RPMI7951 (cell line): ENCODE data around the gene KANSL1. TPM values are rescaled to one million over a fixed set of nuclear protein-coding genes. Genes with fewer than 3 reads are reported as not detected.
"Not testable (repeated sequence)": the region's sequence is repeated elsewhere in the genome, so short reads cannot be mapped to it uniquely, and the experiment has no call there.

ENCODE experiments used
- DNase-seq: peaks from one replicate; pipeline ENCODE4 v3.0.0-alpha.2; 2012; ENCODE audit warnings: low read depth
- total RNA-seq: library from RNA; depleted of rRNA; stranded (reverse); fragments of >200 nt; shearing (Covaris generic); gene quantifications from 2 replicates; pipeline ENCODE4 v1.2.3, GENCODE V29; 2014; rRNA removed

KANSL1 gene, protein sequence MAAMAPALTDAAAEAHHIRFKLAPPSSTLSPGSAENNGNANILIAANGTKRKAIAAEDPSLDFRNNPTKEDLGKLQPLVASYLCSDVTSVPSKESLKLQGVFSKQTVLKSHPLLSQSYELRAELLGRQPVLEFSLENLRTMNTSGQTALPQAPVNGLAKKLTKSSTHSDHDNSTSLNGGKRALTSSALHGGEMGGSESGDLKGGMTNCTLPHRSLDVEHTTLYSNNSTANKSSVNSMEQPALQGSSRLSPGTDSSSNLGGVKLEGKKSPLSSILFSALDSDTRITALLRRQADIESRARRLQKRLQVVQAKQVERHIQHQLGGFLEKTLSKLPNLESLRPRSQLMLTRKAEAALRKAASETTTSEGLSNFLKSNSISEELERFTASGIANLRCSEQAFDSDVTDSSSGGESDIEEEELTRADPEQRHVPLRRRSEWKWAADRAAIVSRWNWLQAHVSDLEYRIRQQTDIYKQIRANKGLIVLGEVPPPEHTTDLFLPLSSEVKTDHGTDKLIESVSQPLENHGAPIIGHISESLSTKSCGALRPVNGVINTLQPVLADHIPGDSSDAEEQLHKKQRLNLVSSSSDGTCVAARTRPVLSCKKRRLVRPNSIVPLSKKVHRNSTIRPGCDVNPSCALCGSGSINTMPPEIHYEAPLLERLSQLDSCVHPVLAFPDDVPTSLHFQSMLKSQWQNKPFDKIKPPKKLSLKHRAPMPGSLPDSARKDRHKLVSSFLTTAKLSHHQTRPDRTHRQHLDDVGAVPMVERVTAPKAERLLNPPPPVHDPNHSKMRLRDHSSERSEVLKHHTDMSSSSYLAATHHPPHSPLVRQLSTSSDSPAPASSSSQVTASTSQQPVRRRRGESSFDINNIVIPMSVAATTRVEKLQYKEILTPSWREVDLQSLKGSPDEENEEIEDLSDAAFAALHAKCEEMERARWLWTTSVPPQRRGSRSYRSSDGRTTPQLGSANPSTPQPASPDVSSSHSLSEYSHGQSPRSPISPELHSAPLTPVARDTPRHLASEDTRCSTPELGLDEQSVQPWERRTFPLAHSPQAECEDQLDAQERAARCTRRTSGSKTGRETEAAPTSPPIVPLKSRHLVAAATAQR (N-terminal part only)
- total RNA-seq: 16.0 and 23.7 TPM in 2 replicates

DNA sequence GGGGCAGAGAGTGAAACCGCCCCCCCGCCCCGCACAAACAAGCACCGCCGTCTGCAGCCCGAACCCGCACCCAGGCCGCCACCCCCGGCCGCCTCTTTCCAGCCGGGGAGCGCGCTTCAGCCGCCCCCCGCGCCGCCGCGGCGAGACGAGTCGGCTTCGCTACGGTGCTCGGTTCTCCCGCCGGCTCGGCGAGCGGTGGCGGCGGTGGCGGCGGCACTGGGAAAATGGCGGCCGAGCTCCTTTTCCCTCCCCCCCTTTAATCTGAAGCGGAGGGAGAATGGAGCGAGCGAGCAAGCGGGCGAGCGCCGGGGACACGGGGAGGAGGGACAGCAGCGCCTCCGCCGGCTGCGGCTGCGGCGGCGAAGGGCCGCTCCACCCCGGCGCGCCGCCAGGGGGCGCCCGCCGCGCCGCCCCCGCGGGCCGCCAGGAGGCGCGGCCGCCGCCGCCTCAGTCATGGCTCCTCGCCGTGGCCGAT, at the start of gene KANSL1:
KANSL1 (minus strand) TSS at position 279 of the 475 bp plus-strand sequence. CDS start 21,286 bp downstream, outside the sequence.
- DNase-seq: peak; percentile 83

DNA sequence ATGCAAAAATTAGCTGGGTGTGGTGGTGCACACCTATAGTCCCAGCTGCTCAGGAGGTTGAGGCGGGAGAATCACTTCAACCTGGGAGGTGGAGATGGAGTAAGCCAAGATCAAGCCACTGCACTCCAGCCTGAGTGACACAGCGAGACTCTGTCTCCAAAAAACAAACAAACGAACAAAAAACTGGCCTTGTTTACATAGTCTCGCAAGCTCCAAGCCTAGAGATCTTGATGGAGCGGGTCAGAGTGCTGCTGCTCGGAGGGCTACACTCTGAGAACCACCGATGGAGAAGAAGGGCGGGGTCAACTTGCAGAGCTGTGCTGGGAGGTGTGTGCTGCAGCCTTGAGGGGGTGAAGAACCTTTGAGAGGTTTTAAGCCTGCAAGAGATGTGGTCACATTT, 38.1 kb upstream of the KANSL1 start:
- not testable (repeated sequence) for DNase-seq

DNA sequence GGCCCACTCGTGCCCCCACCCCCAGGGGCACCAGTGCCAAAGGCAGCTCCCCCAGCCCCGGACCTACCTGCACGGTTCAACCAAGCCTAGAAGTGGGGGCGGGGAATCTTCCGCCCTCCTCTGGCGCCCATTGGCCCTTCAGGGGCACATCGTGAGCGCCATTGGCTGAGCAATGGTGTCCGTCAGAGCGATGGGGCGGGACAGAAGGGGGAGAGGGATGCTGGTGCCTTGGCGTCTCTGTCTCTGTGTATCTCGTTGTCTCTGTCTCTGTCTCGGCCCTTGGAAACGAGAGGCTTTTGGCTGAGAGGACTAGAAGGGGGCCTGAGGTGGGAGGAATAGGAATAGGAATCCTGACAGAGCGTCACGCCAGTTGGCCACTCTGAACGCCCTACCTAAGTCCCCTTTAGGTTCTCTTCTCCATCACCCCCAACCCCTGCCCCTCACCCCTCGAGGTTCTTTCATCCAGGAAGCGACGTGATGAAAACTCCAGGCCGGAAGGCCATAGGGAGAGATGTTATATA, 32.1 kb upstream of the KANSL1 start:
- peak; percentile 79 for DNase-seq

DNA sequence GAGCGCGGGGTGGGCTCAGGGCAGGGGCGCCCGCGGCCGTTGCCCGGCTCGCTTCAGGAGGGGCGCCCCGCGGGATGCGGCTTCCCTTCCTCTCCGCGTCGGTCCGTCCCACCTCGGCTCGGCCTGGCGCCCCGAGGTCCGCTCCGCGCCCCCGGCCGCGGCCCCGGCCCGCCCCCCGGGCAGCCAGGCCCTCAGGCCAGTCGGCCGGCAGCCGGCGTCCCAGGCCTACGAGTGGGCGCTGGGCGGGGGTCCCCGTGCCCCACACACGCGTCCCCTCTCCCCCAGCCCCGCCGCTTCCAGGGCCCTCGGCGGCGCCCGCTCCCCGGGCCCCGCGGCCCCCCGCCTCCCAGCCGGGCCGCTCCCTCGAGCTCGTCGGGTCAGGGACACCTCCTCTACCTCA, 31.6 kb upstream of the KANSL1 start:
- not testable (repeated sequence) for DNase-seq

DNA sequence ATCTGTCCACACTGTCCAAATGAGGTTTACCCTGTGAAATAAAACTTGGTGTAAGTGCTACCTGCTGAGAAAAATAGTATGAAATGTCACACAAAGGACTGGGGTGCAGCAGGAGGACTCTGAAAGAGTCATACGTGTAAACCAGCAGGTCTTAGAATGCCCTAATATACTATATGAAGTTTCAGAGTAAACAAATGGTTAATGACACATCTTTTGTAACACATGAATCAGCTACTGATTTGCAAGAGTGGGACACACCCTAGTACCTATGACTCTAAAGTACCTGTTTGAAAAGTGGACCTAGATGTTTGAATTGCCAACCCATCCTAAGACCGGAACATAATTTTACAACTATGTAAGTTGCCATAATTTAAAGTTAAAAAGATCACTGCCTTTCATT, 29.8 kb upstream of the KANSL1 start:
- DNase-seq: not testable (repeated sequence)

DNA sequence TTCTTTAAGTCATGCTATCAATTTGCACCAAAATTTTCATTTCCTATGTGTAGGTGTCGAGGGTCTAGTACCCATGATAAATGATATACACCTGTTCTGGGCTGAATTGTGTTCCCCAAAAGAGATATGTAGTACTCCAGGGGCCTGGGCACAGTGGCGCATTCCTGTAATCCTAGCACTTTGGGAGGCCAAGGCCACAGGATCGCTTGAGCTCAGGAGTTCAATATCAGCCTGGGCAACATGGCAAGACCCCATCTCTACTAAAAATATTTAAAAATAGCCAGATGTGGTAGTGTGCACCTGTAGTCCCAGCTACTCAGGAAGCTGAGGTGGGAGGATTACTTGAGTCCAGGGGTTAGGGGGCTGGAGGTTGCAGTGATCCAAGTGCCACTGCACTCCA, 23.5 kb upstream of the KANSL1 start:
- DNase-seq: no peak

DNA sequence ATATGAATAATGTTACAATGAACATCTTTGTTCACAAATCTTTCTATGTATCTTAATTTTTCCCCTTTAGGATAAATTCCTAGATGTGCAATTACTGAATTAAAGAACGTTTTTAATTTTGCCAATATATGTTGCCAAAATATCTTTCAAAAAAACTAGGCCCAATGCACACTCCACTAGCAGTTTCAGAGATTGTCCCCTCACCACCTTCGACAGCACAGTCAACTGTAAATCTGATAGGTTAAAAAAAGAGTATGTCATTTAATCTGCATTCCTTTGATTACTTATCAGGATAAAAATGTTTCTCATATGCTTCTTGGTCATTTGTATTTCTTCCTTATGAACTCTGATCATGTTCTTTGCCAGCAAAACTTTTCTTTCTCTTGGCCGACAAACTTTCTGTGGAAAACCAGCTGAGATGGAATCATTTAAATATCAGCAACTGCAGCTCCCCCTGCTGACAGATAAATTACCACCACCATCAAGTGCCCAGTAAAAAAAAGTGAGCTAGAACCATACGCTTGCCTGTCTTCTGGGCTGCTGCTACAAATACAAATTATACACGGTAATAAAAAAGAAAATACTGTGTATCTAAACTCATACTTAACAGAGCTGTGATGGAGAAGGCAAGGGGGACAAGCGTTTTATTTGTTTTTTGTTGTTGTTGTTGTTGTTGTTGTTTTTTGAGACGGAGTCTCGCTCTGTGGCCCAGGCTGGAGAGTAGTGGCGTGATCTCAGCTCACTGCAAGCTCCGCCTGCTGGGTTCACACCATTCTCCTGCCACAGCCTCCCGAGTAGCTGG, 19.6 kb upstream of the KANSL1 start:
- DNase-seq: peak; percentile 63

DNA sequence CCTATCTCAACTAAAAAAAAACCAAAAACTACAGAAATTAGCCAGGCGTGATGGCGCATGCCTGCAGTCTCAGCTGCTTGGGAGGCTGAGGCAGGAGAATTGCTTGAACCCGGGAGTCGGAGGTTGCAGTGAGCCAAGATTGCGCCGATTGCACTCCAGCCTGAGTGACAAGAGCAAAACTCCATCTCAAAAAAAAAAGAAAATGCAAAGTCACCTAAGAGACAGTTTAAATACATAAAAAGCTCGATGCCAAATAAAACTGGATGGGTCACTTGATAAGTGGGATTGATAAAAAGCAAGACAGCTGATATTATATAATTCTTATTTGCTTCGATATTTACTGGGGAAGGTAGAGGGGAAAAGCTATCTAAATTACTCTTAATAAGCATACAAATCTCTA, 15.8 kb upstream of the KANSL1 start:
- no peak for DNase-seq

DNA sequence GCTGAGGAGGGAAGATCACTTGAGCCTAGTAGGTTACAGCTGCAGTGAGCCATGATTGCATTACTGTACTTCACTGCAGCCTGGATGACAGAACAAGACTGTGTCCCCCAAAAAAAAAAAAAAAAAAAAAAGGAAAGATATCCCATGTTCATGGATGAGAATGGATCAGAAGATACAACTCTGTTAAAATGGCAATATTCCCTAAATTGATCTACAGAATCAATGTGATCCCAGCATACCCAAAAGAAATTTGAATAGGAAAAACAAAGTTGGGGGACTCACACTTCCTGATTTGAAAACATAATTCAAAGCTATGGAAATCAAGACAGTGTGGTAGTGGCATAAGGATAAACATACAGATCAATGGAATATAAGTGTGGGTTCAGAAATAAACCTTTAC, 12.7 kb upstream of the KANSL1 start:
- no peak for DNase-seq

DNA sequence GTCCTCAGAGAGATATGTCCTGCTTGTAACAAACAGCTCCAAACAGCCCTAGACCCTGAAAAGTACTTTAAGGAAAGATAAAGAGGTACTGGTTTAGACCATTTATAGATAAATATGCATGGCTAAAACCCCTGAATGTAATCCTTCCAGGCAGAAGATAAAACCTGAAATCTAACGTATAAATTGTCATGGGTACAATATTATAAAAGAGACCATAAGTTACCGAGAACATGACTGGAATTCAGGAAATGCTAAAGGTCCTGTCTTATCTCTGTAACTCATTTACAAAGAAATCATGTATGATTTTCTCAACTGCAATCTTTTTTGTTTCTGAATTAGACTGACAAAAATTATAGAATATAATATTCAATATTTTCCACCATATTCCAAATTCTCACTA, 9.2 kb upstream of the KANSL1 start:
- no peak for DNase-seq

DNA sequence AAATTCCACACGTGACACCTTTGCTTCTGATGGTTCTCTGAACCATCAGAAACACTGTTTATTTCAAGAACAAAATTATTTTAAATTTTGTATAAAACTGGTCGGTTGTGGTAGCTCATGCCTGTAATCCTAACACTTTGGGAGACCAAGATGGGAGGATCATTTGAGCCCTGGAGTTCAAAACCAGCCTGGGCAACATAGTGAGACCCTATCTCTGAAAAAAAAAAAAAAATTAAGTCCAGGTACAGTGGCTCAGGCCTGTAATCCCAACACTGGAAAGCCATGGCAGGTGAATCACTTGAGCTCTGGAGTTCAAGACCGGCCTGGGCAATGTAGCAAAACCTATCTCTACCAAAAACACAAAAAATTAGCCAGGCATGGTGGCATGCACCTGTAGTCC, 8.3 kb upstream of the KANSL1 start:
- DNase-seq: no peak

DNA sequence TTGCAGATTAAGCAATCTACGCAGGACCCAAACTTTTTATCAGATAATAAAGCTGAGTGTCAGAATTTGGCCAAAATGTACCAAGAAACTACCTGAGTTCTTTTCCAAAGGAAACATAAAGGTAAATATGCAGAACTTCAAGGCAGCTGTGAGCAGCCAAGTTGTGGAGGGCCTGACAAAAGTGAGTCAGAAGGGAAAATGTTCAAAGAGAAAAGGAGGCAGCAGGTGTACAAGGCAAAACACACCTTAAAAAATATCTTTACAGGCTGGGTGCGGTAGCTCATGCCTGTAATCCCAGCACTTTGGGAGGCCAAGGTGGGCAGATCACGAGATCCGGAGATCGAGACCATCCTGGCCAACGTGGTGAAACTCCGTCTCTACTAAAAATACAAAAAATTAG, 7.0 kb upstream of the KANSL1 start:
- DNase-seq: no peak

DNA sequence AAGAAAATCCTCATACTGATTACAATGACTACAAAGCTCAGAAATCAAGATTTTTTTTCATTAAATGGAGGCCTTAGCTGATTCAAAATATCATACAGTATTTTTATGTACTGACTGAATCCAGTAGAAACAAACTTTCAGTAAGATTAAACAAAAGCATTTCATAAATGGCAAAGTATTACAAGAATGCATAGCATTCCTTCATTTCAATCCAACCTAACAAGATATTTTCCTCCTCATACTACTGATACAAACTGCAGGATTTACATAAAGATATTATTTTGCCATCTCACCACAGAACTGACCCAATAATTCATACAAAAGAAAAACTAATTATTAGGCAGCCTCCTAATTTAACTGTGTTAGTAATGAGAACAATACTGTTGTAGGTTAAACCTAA, 6.2 kb upstream of the KANSL1 start:
- no peak for DNase-seq

DNA sequence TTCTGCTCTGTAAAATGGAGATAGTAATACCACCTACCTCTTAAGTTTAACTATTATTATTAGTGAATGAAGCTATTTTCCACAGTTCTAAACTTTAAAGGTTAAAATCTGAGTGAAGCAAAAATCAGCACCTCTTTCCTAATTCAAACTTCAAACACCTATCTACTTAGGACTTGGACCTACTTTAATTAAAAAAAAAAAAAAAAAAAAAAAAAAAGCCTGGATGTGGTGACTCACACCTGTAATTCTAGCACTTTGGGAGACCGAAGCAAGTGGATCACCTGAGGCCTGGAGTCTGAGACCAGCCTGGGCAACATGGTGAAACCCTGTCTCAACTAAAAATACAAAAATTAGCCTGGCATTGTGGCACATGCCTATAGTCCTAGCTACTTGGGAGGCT, 5.0 kb upstream of the KANSL1 start:
- DNase-seq: no peak

DNA sequence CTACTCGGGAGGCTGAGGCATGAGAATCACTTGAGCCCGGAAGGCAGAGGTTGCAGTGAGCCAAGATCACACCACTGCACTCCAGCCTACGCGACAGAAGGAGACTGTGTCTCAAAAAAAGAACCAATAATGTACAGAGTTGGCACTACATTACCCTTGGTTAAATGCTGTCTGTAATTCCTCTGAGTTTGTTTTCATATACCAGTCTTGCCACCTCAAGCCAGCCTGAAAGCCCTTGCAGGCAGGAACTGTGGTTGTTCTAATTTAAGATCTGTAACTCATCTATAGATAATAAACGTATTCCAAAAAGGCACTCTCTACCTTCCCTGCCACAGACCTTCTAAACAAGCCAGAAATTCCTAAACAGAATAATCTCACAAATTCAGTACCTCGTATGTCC, 4.3 kb upstream of the KANSL1 start:
- DNase-seq: no peak

DNA sequence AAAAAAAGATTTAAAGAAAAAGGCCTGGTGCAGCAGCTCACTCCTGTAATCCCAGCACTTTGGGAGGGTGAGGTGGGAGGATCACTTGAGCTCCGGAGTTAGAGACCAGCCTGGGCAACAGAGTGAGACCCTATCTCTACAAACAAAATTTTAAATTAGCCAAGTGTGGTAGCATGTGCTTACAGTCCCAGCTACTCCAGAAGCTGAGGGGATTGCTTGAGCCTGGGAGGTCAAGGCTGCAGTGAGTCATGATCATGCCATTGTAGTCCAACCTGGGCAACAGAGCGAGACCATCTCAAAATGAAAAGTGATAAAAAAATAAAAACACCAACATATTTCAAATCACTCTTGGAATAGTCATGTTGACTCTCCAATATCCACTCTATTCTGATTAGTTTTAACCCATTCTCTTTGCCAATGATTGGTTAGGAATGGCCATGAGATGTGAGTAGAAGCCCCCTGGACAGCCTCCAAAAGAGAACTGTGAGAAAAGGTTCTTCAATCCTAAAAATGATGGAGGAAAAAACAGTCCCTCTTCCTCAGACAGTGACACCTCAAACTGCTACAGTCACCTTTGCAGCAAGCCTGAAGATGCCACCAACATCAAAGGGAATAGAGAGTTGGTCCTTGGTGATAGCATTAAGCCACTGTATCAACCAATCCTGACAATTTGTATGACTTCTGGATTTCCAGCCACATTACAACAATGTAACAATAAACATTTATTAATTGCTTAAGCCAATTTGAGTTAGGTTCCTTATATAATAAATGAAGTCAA, 2.9 kb upstream of the KANSL1 start:
- no peak for DNase-seq

DNA sequence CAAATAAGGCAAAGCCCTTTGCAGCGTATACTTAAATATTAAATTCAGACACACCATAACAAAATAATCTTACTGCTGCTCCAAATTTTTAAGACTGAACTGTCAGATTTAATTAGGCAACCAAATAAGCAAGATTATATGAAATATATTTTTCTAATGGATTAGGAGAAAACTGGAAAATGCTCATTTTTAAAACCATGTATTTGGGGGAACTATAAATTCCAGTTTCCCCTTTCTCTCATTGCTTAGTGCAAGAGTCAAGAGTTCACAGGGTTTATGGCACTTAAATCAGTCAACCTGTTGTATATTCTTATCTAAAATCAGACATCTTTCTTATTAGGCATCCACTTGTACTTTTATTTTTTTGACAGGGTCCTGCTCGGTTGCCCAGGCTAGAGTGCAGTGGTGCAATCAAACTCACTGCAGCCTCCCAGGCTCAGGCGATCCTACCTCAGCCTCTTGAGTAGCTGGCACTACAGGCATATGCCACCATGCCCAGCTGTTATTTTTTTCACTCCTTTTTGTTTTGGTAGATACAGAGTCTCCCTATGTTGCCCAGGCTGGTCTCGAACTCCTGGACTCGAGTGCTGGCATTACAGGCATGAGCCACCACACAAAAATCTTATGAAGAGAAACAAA, 2.1 kb upstream of the KANSL1 start:
- no peak for DNase-seq

DNA sequence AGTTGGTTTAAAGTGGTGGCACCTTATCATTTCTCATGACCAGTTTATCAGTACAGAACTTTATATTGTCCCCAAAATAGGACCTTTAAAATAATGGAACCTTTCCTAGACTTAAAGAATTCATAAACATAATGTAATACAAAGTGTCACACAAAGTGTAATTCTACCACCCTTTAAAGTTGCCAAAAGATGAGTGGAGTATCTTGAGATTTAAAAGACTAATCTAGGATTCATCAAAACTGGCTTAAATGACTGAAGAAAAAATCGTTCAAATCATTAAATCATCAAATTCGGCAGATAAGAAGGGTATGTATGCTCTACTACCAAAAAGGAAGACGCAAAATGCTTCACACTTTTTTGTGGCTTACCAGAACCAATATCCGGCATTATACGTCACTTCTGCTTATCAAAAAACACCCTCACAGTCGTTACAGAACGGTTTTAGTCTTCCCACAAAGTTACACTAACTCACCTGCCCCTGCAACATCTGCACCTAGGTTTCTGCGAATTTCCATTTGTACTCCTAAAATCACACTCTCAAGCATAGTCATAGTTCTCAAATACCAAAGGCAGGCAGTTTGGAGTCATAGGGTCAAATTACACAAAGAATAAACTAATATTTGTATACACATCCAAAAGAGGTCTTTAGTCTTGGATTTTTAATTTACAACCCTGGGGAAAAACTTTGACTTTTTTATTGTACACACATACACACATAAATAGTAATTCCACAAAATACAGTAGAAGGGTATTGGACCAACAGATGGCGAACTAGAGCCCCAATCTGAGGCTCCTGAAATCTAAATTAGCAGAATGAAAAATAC, 1.4 kb upstream of the KANSL1 start:
- DNase-seq: peak; percentile 43
